T-helper 1 cell treated with Interleukin-12 subunit alpha and Interleukin-12 subunit beta and Interleukin-4 antibody, amounts not matched to agents 30 μg/mL and 1 μg/mL, for 36 hours (primary cell): ENCODE data around the gene ABTB2.

Experiments
- H3K27ac Mint-ChIP-seq: one replicate; pipeline ENCODE4 v1.8.0; 2021; ENCODE audit warnings: mild to moderate bottlenecking, mixed read lengths
- H3K27me3 Mint-ChIP-seq: one replicate; pipeline ENCODE4 v1.8.0; 2021; ENCODE audit warnings: low read depth, mixed read lengths
- H3K36me3 Mint-ChIP-seq: one replicate; pipeline ENCODE4 v1.8.0; 2021; ENCODE audit warnings: low read depth, mixed read lengths
- H3K4me1 Mint-ChIP-seq: one replicate; pipeline ENCODE4 v1.8.0; 2021; ENCODE audit warnings: low read depth, mixed read lengths
- H3K4me3 Mint-ChIP-seq: one replicate; pipeline ENCODE4 v1.8.0; 2021; ENCODE audit warnings: mild to moderate bottlenecking, moderate library complexity, mixed read lengths
- H3K9me3 Mint-ChIP-seq: one replicate; pipeline ENCODE4 v1.8.0; 2021; ENCODE audit warnings: mixed read lengths

ABTB2 gene

DNA sequence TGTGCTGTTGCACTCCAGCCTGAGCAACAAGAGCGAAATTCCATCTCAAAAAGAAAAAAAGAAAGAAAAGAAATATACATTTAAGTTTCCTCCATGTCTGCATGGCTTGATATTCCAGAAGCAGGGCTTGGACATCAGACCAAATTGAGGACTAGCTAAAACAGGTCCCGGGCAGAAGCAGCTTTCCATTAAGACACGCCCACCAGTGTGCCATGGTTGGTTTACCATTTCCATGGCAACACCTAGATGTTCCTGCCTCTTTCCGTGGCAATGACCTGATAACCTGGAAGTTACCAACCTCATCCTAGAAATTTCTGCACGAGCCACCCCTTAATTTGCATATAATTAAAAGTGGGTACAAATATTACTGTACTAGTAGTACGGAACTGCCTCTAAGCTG is 141.1 kb downstream of the ABTB2 start:
- H3K4me3 Mint-ChIP-seq = no peak overlapping the region
- no peaks in the 10 kb centered on the region for H3K36me3 Mint-ChIP-seq
- peaks cover 7% of the 10 kb centered on the region for H3K27me3 Mint-ChIP-seq
- H3K9me3 Mint-ChIP-seq = no peaks in the 10 kb centered on the region
- H3K27ac Mint-ChIP-seq = no peak overlapping the region
- H3K4me1 Mint-ChIP-seq = peaks cover 8% of the 10 kb centered on the region

DNA sequence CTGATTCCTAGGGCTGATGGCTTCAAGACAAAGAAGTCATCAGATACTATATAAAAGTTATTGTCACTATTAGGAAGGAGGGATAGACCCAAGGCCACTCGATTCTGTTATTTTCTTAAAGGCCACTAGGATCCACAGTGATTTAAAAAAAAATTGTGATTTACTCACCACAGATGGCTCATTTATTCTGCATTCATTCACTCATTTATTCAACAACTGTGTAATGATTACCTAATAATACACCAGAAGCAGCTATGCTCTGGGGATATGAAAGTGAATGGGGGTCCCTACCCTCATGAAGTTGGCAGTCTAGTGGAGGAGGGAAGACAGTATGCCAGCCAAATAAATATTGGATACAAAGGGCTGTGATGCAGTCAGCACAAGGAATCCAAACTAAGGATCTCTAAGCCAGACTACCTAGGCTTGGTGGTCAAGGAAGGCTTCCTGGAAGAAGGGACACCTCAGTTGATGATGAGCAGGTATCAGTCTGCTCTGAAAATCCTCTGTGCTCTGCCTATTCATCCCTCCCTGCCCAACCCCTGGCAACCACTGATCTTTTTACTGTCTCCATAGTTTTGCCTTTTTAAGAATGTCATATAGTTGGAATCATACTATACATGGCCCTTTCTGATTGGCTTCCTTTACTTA is 141.9 kb downstream of the ABTB2 start:
- Mint-ChIP-seq H3K36me3 (no peaks in the 10 kb centered on the region), H3K4me1 (peaks cover 8% of the 10 kb centered on the region), H3K4me3 (no peak overlapping the region), H3K27ac (no peak overlapping the region), H3K27me3 (peaks cover 6% of the 10 kb centered on the region), H3K9me3 (no peaks in the 10 kb centered on the region)

DNA sequence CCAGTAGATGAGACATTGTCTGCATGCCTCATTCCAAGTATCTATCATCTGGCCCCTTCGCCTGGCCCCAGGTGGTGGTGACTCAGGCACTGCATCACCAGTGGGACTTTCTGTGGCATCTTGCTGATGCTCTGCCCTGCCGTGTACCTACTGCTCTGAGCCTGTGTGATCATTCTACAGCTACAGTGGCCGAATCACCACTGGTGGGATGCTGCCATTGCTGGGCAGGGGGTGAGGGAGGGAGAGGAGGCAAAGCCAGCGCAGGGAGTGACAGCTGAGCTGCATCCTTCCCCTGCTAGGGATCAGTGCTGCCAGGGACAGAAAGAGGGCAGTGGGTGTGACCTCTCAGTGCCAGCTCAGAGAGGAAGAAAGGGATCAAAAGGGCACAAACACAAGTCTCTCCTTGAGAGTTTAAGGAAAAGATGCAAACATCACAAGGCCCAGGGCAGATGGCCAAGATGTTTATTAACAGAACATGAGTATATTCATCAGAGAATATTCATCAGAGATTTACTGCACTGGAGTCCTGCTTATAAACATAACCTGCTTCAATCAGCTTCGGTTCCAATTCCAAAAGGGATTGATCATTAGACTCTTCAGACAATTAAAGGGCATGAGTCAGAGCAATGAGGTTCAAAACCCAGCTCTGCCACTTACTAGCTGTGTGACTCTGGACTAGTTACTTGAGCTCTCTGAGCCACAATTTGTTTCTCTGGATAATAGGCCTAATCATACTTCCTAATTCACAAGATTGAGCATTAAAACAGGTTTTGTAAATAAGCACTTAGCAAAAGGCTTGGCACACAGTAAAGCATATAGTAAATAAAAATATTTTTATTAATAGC is 142.6 kb downstream of the ABTB2 start:
- Mint-ChIP-seq H3K36me3 (no peaks in the 10 kb centered on the region), H3K9me3 (no peaks in the 10 kb centered on the region), H3K27me3 (peaks cover 3% of the 10 kb centered on the region), H3K27ac (peak overlapping the region; percentile 10), H3K4me3 (no peak overlapping the region), H3K4me1 (peaks cover 8% of the 10 kb centered on the region)

DNA sequence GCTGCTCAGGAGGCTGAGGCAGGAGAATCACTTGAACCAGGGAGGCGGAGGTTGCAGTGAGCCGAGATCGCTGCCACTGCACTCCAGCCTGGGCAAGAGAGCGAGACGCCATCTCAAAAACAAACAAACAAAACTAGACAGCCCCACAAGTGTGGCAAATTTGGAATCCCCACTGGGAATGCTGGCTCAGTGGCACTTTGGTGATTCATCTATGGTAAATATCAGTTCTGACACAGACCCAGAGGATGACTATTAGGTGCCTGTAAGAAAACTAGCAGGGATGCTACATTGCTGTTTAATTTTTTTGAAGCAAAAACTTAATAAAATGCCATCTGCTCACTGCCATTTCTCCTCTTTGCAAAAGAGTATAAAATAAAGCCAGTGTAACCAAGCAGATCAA is 144.4 kb downstream of the ABTB2 start:
- no peak overlapping the region for H3K4me3 Mint-ChIP-seq
- H3K27me3 Mint-ChIP-seq = no peaks in the 10 kb centered on the region
- H3K9me3 Mint-ChIP-seq = no peaks in the 10 kb centered on the region
- no peak overlapping the region for H3K27ac Mint-ChIP-seq
- peaks cover 12% of the 10 kb centered on the region for H3K4me1 Mint-ChIP-seq
- H3K36me3 Mint-ChIP-seq = no peaks in the 10 kb centered on the region

DNA sequence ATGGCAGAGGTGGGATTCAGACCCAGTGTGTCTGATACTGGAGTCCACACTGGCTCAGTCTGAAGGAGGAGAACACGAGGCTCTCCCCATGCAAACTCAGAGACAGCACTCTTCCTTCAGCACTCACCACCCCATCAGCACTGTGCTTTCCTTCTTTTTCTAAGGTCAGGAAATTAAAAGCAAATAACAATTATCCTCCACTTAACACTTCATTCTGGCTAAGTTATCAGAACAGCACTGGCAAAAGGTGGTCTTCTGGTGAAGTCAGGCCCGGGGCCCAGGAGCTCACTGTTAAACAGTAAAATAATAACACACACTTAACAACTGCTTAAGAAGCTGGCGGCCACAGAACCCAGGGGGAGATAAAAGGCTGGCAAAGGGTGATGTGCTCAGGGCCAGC is 145.2 kb downstream of the ABTB2 start:
- H3K4me1 Mint-ChIP-seq = peaks cover 16% of the 10 kb centered on the region
- peaks cover 3% of the 10 kb centered on the region for H3K27me3 Mint-ChIP-seq
- H3K4me3 Mint-ChIP-seq = no peak overlapping the region
- no peak overlapping the region for H3K27ac Mint-ChIP-seq
- H3K9me3 Mint-ChIP-seq = no peaks in the 10 kb centered on the region
- no peaks in the 10 kb centered on the region for H3K36me3 Mint-ChIP-seq

DNA sequence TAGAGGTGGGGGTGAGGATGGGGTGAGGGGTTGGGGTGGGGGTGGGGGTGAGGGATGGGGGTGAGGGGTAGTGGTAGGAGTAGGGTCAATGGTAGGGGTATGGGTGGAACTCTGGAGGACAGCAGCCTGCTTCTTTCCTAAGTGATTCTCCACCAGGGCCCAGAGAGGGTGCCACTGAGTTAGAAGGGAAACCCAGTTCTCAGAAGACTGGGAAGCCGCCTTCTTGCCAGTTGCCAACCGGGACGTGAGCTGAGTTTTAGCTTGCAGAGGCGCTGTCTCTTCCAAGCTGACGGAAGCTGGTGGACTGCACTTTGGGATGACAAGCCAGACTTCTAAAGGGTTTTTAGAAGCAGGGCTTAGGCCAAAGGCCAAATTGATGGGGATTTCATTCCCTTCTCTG is 148.0 kb downstream of the ABTB2 start:
- Mint-ChIP-seq H3K4me1 (peaks cover 16% of the 10 kb centered on the region), H3K4me3 (no peak overlapping the region), H3K9me3 (no peaks in the 10 kb centered on the region), H3K27me3 (peaks cover 3% of the 10 kb centered on the region), H3K27ac (no peak overlapping the region), H3K36me3 (no peaks in the 10 kb centered on the region)

DNA sequence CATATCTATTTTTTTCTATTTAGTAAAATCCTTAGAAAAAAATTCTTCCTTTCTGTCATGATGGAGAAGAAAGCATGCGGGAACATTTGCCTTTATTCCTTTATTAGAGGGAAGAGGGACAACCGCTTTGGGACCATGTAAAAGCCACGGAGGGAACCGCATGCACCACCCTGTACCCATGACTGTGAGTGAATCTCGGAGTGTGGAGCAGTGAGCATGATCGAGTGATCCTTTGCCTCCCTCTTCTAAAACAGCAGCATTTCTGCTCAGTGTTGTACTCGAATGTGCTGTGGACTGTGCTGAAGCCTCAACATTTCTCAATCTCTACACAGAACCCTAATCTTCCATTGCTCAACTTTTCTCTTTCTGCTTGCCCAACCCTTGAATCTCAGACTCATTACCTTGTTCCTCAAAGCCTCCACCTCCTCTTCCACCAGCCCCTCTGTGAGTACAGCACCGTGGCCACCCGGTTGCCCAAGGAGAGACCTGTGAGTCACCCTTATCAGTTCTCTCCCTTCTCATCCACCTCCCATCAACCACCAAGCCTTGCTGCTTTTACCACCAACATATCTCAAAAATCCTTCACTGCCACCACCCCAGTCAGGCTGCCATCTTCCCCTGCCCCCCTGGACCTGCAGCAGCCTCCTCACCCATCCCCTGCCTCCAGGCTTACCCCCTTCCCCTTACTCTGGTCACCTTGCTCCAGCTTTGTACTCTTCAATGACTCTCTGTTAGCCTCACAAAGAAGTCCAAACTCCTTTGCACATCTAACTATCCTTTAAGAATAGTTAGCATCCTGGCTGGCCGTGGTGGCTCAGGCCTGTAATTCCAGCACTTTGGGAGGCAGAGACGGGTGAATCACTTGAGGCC is 149.3 kb downstream of the ABTB2 start:
- no peaks in the 10 kb centered on the region for H3K36me3 Mint-ChIP-seq
- no peak overlapping the region for H3K4me3 Mint-ChIP-seq
- H3K9me3 Mint-ChIP-seq = no peaks in the 10 kb centered on the region
- H3K4me1 Mint-ChIP-seq = peaks cover 17% of the 10 kb centered on the region
- no peak overlapping the region for H3K27ac Mint-ChIP-seq
- H3K27me3 Mint-ChIP-seq = peaks cover 3% of the 10 kb centered on the region

DNA sequence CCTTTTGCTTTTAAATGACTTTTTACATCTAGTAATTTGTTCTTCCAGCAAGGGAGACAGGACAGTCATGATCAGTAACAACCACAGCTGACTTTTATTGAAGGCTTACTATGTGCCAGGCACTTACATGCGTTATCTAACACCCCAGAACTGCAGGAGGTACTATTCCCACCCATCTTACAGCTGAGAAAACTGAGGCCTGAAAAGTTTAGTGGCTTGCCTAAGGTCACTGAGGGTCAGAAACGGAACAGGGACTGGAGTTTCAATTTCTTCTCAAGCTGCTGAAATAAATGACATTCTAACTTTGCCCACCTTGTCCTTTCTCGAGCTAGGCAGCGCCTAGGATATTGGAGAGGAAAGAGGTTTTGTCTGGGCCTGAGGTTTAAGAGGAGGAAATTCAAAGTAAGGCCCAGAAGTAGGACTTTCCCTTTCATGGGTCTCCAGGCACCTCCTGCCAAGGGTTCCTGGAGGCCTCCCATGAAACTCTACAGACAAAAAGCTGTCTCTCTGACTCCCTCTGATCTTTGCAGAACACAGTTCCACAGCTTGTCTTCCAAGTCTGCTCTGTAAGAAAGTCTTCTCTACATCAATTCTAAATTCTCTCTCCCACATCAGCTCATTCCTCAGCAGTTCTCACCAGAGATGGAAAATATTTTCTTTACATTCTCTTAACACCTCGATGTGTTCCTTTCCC is 150.2 kb downstream of the ABTB2 start:
- Mint-ChIP-seq H3K27ac (no peak overlapping the region), H3K36me3 (no peaks in the 10 kb centered on the region), H3K4me1 (peaks cover 22% of the 10 kb centered on the region), H3K27me3 (peaks cover 3% of the 10 kb centered on the region), H3K4me3 (no peak overlapping the region), H3K9me3 (no peaks in the 10 kb centered on the region)

DNA sequence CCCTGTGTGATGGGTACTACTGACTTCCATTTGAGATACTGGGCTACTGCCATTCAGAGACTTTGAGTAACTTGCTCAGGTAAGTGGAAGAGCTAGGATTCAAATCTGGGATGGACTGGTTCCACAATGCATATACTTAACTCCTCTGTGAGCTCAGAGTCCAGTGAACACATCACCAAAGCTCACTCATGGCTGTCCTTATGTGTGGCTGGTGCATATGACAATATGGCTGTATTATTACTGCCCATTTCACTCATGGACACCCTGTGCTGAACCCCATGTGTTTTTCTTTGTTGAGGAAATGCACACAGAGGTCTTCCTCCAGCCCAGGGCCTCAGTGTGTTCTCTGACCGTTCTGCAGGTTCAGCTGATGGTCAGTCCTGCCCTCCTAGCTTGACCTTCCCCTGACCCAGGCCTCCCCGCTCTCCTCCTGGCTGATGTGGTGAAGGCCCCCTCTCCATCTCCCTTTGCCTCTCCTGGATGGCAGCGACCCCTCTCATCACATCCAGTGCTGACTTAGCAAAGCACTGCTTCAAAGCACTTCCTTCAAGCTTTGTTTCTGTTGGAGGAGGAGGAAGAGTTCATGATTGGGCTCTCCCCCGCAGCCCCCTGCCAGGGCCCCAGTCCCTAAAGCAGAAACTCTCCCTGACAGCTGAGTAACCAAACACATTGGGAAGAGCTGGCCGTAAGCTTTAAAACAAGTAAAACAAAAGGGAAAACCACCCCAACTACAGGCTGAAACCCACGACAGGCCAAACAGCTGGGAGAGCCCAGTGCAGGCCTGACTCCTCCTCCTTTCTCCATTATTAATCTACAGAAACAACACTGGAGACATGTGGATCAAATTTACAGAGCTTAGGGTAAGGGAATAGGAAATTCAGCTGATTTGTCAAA is 151.2 kb downstream of the ABTB2 start:
- no peak overlapping the region for H3K4me3 Mint-ChIP-seq
- peaks cover 22% of the 10 kb centered on the region for H3K4me1 Mint-ChIP-seq
- no peaks in the 10 kb centered on the region for H3K36me3 Mint-ChIP-seq
- H3K27me3 Mint-ChIP-seq = peaks cover 3% of the 10 kb centered on the region
- H3K9me3 Mint-ChIP-seq = no peaks in the 10 kb centered on the region
- H3K27ac Mint-ChIP-seq = no peak overlapping the region

DNA sequence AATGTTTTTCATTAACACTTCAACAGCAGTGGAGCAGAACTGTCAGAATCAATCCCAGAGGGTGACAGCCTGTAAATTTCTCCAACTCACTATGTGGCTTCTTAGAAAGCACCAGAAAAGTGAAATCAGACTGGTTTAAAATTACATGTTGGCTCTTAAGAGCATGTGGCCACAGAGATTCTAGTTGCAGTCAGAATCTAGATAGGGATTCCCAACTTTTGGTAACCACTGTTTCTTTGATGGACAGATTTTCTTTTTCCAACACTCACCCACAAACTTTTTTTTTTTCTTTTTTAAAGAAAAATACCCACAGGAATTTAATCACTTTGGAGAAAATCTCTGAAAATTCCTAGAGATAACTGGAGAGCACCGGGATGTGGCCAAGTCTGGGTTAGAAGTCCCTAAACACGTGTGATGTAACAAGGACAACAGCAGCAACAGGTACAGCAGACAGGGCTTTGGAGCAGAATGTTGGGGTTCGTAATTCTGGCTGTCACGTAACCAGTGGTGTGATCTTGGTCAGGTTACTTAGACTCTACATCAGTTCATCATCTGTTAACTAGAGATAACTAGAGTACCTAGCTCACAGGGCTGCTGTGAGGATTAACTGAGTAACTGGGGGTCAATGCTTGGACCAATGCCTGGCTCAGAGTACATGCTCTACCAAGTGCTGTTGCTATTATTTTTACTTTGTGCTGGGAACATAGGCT is 152.3 kb downstream of the ABTB2 start:
- Mint-ChIP-seq H3K27ac (no peak overlapping the region), H3K36me3 (no peaks in the 10 kb centered on the region), H3K27me3 (peaks cover 3% of the 10 kb centered on the region), H3K4me1 (peaks cover 22% of the 10 kb centered on the region), H3K4me3 (no peak overlapping the region), H3K9me3 (no peaks in the 10 kb centered on the region)

DNA sequence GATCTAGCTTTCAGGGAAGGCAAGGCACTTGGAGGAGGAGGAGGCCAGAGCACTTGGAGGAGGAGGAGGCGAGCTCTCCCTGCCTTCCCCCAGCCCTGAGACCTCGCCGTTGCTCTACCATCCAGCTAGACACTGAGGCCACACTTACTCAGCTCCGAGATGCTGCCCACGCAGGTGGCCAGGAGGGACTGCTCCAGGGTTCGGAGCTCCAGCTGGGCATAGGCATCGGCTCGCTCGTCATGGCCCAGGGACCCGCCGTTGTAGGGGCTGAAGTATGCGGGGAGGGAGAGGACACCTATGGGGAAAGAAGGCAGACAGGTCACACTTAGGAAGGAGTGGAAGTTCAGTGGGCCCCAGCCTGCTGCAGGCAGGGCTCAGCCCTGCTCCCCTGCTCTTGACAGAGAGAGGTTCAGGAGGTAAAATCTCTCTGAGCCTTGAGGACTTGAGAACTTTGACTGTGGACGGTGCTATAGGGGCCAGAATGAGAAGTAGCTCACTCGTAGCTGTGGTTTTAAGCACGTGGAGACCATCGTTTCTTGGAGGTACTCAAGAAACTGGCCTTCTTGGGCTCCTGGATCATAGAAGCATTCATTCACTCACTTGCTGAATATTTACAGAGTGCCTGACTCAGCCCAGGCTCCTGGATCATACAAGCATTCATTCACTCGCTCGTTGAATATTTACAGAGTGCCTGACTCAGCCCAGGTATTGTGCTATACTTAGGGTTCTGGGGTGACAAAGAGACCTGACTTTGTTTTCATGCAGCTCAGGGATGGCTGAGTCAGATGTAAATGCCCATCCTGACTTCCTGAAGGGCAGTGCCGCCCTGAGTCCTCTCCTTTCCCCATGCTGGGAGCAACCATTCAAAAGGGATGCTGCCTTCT is 153.2 kb downstream of the ABTB2 start:
- H3K36me3 Mint-ChIP-seq = no peaks in the 10 kb centered on the region
- H3K9me3 Mint-ChIP-seq = no peaks in the 10 kb centered on the region
- no peak overlapping the region for H3K4me3 Mint-ChIP-seq
- peaks cover 22% of the 10 kb centered on the region for H3K4me1 Mint-ChIP-seq
- no peak overlapping the region for H3K27ac Mint-ChIP-seq
- H3K27me3 Mint-ChIP-seq = peaks cover 3% of the 10 kb centered on the region

DNA sequence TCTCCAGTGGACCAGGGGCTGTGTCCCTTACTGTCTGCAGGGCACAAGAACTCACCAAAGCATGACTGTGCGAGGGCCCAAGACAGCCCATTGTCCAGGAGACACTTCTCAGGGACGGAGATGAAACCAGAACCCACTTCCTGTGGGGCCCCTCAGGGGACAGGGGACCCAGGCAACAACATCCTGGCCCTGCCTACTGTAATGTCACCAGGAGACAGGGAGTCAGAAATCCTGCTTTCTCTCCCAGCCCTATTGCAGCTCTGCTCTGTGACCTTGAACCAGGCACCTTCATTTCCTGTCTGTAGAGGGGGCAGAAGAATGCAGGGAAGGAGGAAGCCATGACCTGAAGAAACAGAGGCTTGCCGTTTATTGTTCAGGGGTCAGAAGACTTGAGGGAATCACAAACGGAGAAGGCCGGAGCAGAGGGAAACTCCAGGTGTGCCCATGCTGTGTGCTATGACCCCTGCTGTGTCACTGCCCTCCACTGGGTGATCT is 154.4 kb downstream of the ABTB2 start:
- H3K4me3 Mint-ChIP-seq = no peak overlapping the region
- H3K9me3 Mint-ChIP-seq = no peaks in the 10 kb centered on the region
- H3K27ac Mint-ChIP-seq = peak overlapping the region; percentile 17
- no peaks in the 10 kb centered on the region for H3K36me3 Mint-ChIP-seq
- H3K27me3 Mint-ChIP-seq = peaks cover 3% of the 10 kb centered on the region
- peaks cover 27% of the 10 kb centered on the region for H3K4me1 Mint-ChIP-seq
